GM12878 (cell line): ENCODE data around the gene VARS2. TPM values are rescaled to one million over a fixed set of nuclear protein-coding genes. Genes with fewer than 3 reads are reported as not detected.

Experiments used
- ATAC-seq: fragments of 200-7000 bp; cut with Tn5 transposase; 3 replicates; pipeline ENCODE4 v1.9.1; 2020; ENCODE audit warnings: mild to moderate bottlenecking, moderate library complexity
- BruUV-seq: library from RNA; stranded (reverse); fragments of 400-500 nt; replicated peaks from 2 replicates; lab custom pipeline; 2021; lab: Mats Ljungman, UMichigan
- CTCF ChIA-PET: fragments of 300-600 bp; sonication (Branson Sonifier 250); formaldehyde crosslinking; extraction: SDS; loops from one replicate; lab custom pipeline; 2021; ENCODE audit warnings: inconsistent platforms; lab: Yijun Ruan, JAX
- POLR2A ChIA-PET: fragments of 350-600 bp; formaldehyde crosslinking; extraction: SDS; loops from one replicate; lab custom pipeline; 2021; ENCODE audit warnings: inconsistent platforms; lab: Charles Lee
- RAD21 ChIA-PET: fragments of 300-600 bp; sonication (Branson Sonifier 250); formaldehyde crosslinking; loops from one replicate; lab custom pipeline; 2023; ENCODE audit warnings: antibody characterized with exemption; ENCODE audit not compliant: unreplicated experiment; lab: Charles Lee
- SMC1A ChIA-PET: fragments of 300-600 bp; sonication (Branson Sonifier 250); formaldehyde crosslinking; loops from one replicate; lab custom pipeline; 2023; ENCODE audit not compliant: unreplicated experiment, uncharacterized antibody; lab: Charles Lee
- DNase-seq: peaks from one replicate; pipeline ENCODE4 v3.0.0-alpha.2; 2011; ENCODE audit warnings: low read depth, low spot score
- FAIRE-seq: peaks from 3 replicates; lab custom pipeline; 2011; peaks lifted over from hg19 to GRCh38; lab: Jason Lieb, UNC
- H2AFZ ChIP-seq: 2 replicates; pipeline ENCODE4 v1.6.0; 2011; ENCODE audit warnings: low read depth, low read length, control low read depth; ENCODE audit not compliant: control insufficient read depth
- H3K27ac ChIP-seq: 2 replicates; pipeline ENCODE4 v1.5.1; 2011; ENCODE audit warnings: control low read depth; ENCODE audit not compliant: control insufficient read depth, insufficient read depth
- H3K27me3 ChIP-seq, 2 experiments: replicated peaks in 1 of 2; 2 replicates each; pipeline versions ENCODE4 v1.6.0 to v1.6.1; 2011; ENCODE audit warnings: low read length in 1 of 2; ENCODE audit not compliant: control insufficient read depth in 2 of 2, insufficient read depth in 2 of 2
- H3K36me3 ChIP-seq, 2 experiments: 2 replicates each; pipeline ENCODE4 v1.5.1; 2011; ENCODE audit warnings: low read length in 1 of 2; ENCODE audit not compliant: control insufficient read depth in 2 of 2, insufficient read depth in 2 of 2
- H3K4me1 ChIP-seq: 2 replicates; pipeline ENCODE4 v1.6.1; 2011; ENCODE audit warnings: mild to moderate bottlenecking, low read length, moderate library complexity, mixed read lengths; ENCODE audit not compliant: control insufficient read depth, insufficient read depth
- H3K4me2 ChIP-seq: 2 replicates; pipeline ENCODE4 v1.6.0; 2011; ENCODE audit warnings: control low read depth; ENCODE audit not compliant: control insufficient read depth, insufficient read depth
- H3K4me3 ChIP-seq: fragments of 200-600 bp; sonication (generic); 2 replicates; pipeline ENCODE4 v1.5.1; 2016
- H3K79me2 ChIP-seq: 2 replicates; pipeline ENCODE4 v1.6.0; 2011; ENCODE audit warnings: low read length; ENCODE audit not compliant: control insufficient read depth, insufficient read depth
- H3K9ac ChIP-seq: 2 replicates; pipeline ENCODE4 v1.8.0; 2011; ENCODE audit warnings: low read length, control low read depth, mixed read lengths; ENCODE audit not compliant: control insufficient read depth, insufficient read depth
- H3K9me3 ChIP-seq: replicated peaks from 3 replicates; pipeline ENCODE4 v1.5.1; 2011; ENCODE audit warnings: mild to moderate bottlenecking, low read length; ENCODE audit not compliant: control insufficient read depth, insufficient read depth
- H4K20me1 ChIP-seq: 2 replicates; pipeline ENCODE4 v1.6.0; 2011; ENCODE audit not compliant: control insufficient read depth, insufficient read depth
- BHLHE40 ChIP-seq, 2 experiments: fragments of 450-650 bp in 1 of 2; IDR thresholded peaks; 2 replicates each; pipeline ENCODE4 v1.6.1; 2011 to 2017; ENCODE audit warnings: low read depth in 2 of 2, borderline replicate concordance in 1 of 2, improper control_type of control experiment in 1 of 2, low read length in 1 of 2, mild to moderate bottlenecking in 1 of 2
- CBX5 ChIP-seq: sonication (generic); IDR thresholded peaks from 2 replicates; pipeline ENCODE4 v1.6.1; 2016; ENCODE audit warnings: low read depth, moderate library complexity, mild to moderate bottlenecking, inconsistent platforms
- ELK1 ChIP-seq: IDR thresholded peaks from 2 replicates; pipeline ENCODE4 v1.6.1; 2012; ENCODE audit warnings: low read depth, low read length, improper control_type of control experiment
- HDAC2 ChIP-seq: fragments of 200-600 bp; sonication (generic); IDR thresholded peaks from 2 replicates; pipeline ENCODE4 v1.6.1; 2017
- HDGF ChIP-seq: fragments of 450-650 bp; IDR thresholded peaks from 2 replicates; pipeline ENCODE4 v1.6.1; 2016; ENCODE audit warnings: antibody characterized with exemption
- IKZF2 ChIP-seq, 2 experiments: fragments of 450-650 bp; IDR thresholded peaks; 2 replicates each; pipeline ENCODE4 v1.6.1; 2017; ENCODE audit warnings: mild to moderate bottlenecking in 2 of 2, moderate library complexity in 2 of 2
- LARP7 ChIP-seq: fragments of 450-650 bp; IDR thresholded peaks from 2 replicates; pipeline ENCODE4 v1.6.1; 2017; ENCODE audit warnings: mild to moderate bottlenecking
- MEF2B ChIP-seq: fragments of 450-650 bp; IDR thresholded peaks from 2 replicates; pipeline ENCODE4 v1.6.1; 2018; ENCODE audit warnings: mild to moderate bottlenecking, moderate library complexity; ENCODE audit not compliant: partially characterized antibody, poor library complexity, severe bottlenecking
- MTA2 ChIP-seq: fragments of 450-650 bp; IDR thresholded peaks from 2 replicates; pipeline ENCODE4 v1.6.1; 2016; ENCODE audit warnings: low read depth, mild to moderate bottlenecking, moderate library complexity
- NFIC ChIP-seq: IDR thresholded peaks from 2 replicates; pipeline ENCODE4 v1.6.1; 2012; ENCODE audit warnings: low read depth, mild to moderate bottlenecking, inconsistent platforms, low read length, moderate library complexity
- SMAD1 ChIP-seq: fragments of 450-650 bp; IDR thresholded peaks from 2 replicates; pipeline ENCODE4 v1.6.1; 2018; ENCODE audit warnings: mild to moderate bottlenecking, low read depth; ENCODE audit not compliant: partially characterized antibody
- STAT1 ChIP-seq: fragments of 450-650 bp; conservative IDR thresholded peaks from 2 replicates; pipeline ENCODE4 v1.6.1; 2014; ENCODE audit warnings: antibody characterized with exemption, mild to moderate bottlenecking
- ZBTB4 ChIP-seq: fragments of 450-650 bp; formaldehyde crosslinking; IDR thresholded peaks from 2 replicates; pipeline ENCODE4 v1.4.0; 2022; ENCODE audit warnings: mild to moderate bottlenecking, moderate library complexity
- ZNF207 ChIP-seq: fragments of 450-650 bp; IDR thresholded peaks from 2 replicates; pipeline ENCODE4 v1.6.1; 2014; ENCODE audit warnings: antibody characterized with exemption, mild to moderate bottlenecking, borderline replicate concordance
- WGBS: methylation state at CpG from one replicate; pipeline ENCODE4 v1.1.6; 2016; ENCODE audit warnings: low lambda C conversion rate; ENCODE audit not compliant: insufficient replicate concordance, insufficient coverage; ENCODE audit errors: missing lambda C conversion rate; 5-methylcytosine and 5-hydroxymethylcytosine counted together
- in situ Hi-C: fragments of 300-500 bp; cut with MboI; formaldehyde crosslinking; loops from 9 replicates; pipeline ENCODE4 v1.14.3; 2018; ENCODE audit warnings: mixed read lengths
- intact Hi-C: fragments of 100-400 bp; cut with micrococcal nuclease; formaldehyde crosslinking; loops from one replicate; pipeline ENCODE4 v1.14.2; 2022; ENCODE audit not compliant: unreplicated experiment
- polyA plus RNA-seq, 11 experiments: library from polyadenylated mRNA; depleted of rRNA in 4 of 11; unstranded in 6 of 11; stranded (reverse) in 5 of 11; fragments of >200 nt; fragmentation: Nextera tagmentation in 4 of 11; fragmentation: Illumina TruSeq in 1 of 11; extraction: Ambion mirVana in 4 of 11; extraction: Trizol in 1 of 11; gene quantifications; 1 replicate in 1 of 11; 2 replicates in 10 of 11; pipeline versions ENCODE4 v1.2.1 to v1.2.3, GENCODE V29; 2011 to 2016; ENCODE audit warnings: inconsistent platforms in 2 of 11, missing spikeins in 2 of 11, low read depth in 1 of 11
- total RNA-seq, 4 experiments: library from RNA; depleted of rRNA in 3 of 4; stranded (reverse); fragments of >200 nt in 3 of 4; fragmentation: Illumina TruSeq in 1 of 4; extraction: Trizol in 1 of 4; gene quantifications; 2 replicates each; pipeline versions ENCODE4 v1.2.1 to v1.2.3, GENCODE V29; 2013 to 2021

The VARS2 gene
- total and polyA plus RNA-seq, 10 of the 15 experiments (the other 5 are each of a cell fraction or from before 2014, with no cell fraction given): 3.8 to 70.7 (median 49.1) TPM

- 53% methylated on average over 4 of the region's 4 CpGs for WGBS
- CTCF ChIA-PET: interaction anchor here (2.2 kb wide), 1 partner anchor 122 kb away, joined by 6 read pairs; no protein-coding TSS in a partner anchor
- H3K4me3 ChIP-seq: no peak overlapping the region
- H3K9me3 ChIP-seq: peaks cover 2% of the 10 kb centered on the region; the same call in 2 of the 3 replicates
- no peaks in the 10 kb centered on the region for H3K79me2 ChIP-seq
- no peak for TF ChIP-seq MTA2
- TF ChIP-seq SMAD1: no peak
- no peak for TF ChIP-seq ELK1
- TF ChIP-seq, all 136 proteins: peak for 0
- no peak overlapping the region for H3K4me2 ChIP-seq
- FAIRE-seq (no peak), DNase-seq (no peak), ATAC-seq (no peak)
- in situ Hi-C loops (no loop called here), intact Hi-C loops (no loop called here)
- no peaks in the 10 kb centered on the region for H4K20me1 ChIP-seq
- no peaks in the 10 kb centered on the region for H3K36me3 ChIP-seq
- peaks cover 0 to 3% of the 10 kb centered on the region in 2 experiments; a peak in 2 of 4 replicates for H3K27me3 ChIP-seq
- ChIA-PET POLR2A (interaction anchor here (1.1 kb wide), 1 partner anchor 8 kb away, joined by 3 read pairs; no protein-coding TSS in a partner anchor), SMC1A (no interaction called here), RAD21 (no interaction called here)
- BruUV-seq: no TSS peak
- H3K27ac ChIP-seq: no peak overlapping the region
- peaks cover 8% of the 10 kb centered on the region for H3K4me1 ChIP-seq
- H2AFZ ChIP-seq: no peak overlapping the region
- H3K9ac ChIP-seq: no peak overlapping the region
Measured at GRCh38 chr6:30947231-30947630, 33.2 kb downstream of the VARS2 start.

- SMC1A ChIA-PET: interaction anchor here (1.2 kb wide), 1 partner anchor 32 kb away, joined by 3 read pairs; no protein-coding TSS in a partner anchor
Measured at GRCh38 chr6:30948811-30949210, 34.8 kb downstream of the VARS2 start.

More at GRCh38 chr6:30948811-30949210, 34.8 kb downstream of the VARS2 start:
- TF ChIP-seq HDAC2 (no peak), HDGF (no peak), ZBTB4 (CRISPR knock-in tag) (no peak), ZNF207 (no peak), BHLHE40 (IDR thresholded peaks at IDR 0.05; ENCODE audit: borderline replicate concordance in 1 of 2, low read depth in 2 of 2, low read length in 1 of 2) (no peak), MEF2B (no peak), LARP7 (no peak), NFIC (no peak), IKZF2 (IDR thresholded peaks at IDR 0.05) (no peak), STAT1 (no peak), CBX5 (no peak)
- H3K9ac ChIP-seq: no peak overlapping the region
- FAIRE-seq: no peak
- no peak overlapping the region for H3K4me3 ChIP-seq
- POLR2A ChIA-PET: no interaction called here
- RAD21 ChIA-PET: interaction anchor here (0.6 kb wide), 1 partner anchor 173 kb away, joined by 4 read pairs; no protein-coding TSS in a partner anchor
- H3K79me2 ChIP-seq: no peaks in the 10 kb centered on the region
- no peaks in the 10 kb centered on the region for H3K36me3 ChIP-seq
- in situ Hi-C loops (no loop called here), intact Hi-C loops (no loop called here)
- no peak for DNase-seq
- peaks cover 2% of the 10 kb centered on the region; the same call in 2 of the 3 replicates for H3K9me3 ChIP-seq
- no peak overlapping the region for H3K27ac ChIP-seq
- CTCF ChIA-PET: no interaction called here
- H3K4me2 ChIP-seq: no peak overlapping the region
- no peaks in the 10 kb centered on the region for H4K20me1 ChIP-seq
- ATAC-seq: no peak
- no peak overlapping the region for H2AFZ ChIP-seq
- WGBS: 88% methylated on average over 6 of the region's 6 CpGs
- no peaks in the 10 kb centered on the region for H3K27me3 ChIP-seq
- BruUV-seq: no TSS peak
- peaks cover 12% of the 10 kb centered on the region for H3K4me1 ChIP-seq
